Bone marrow (tissue), 2 donors: Measurements from ENCODE around the gene LSAMP.

Experiments
- DNase-seq, 2 donors: peaks; one replicate each; lab custom pipeline; 2025; lab: John Stamatoyannopoulos, UW

Gene LSAMP

DNA sequence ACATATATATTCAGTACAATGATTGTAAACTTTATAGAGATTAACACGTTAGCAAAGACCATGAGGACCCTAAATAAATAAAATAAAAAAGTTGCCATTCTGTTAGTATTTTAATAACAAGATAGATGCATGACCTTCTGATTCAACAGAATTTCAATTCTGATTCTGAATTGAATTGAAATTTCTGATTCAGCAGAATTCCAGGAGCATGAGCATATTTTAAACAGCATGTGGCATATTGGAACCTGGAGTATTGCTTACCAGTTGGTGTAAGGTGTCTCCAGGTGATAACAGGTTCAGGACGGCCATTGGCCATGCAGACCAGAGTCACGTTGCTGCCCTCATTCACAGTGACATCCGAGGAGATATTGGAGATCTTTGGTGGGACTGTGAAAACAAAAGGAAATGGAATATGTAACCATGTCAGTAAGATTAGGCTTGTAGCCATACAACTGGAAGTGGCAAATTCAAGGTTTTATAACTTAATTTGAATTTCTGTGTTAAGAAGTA lies 426.0 kb downstream of the LSAMP start:
- no peak for DNase-seq

- DNase-seq, result no peak
Measured at GRCh38 chr3:116018646-116019045, 426.6 kb downstream of the LSAMP start.

- DNase-seq, result no peak
Measured at GRCh38 chr3:116015931-116016330, 429.4 kb downstream of the LSAMP start.

- no peak for DNase-seq
Measured at GRCh38 chr3:116007000-116007399, 438.3 kb downstream of the LSAMP start.

- no peak for DNase-seq
Measured at GRCh38 chr3:116005404-116005803, 439.9 kb downstream of the LSAMP start.

GRCh38 chr3:116002235-116002634 lies 443.1 kb downstream of the LSAMP start:
- DNase-seq, result no peak

- DNase-seq, result no peak
Measured at GRCh38 chr3:116001151-116001621, 444.1 kb downstream of the LSAMP start.

DNA sequence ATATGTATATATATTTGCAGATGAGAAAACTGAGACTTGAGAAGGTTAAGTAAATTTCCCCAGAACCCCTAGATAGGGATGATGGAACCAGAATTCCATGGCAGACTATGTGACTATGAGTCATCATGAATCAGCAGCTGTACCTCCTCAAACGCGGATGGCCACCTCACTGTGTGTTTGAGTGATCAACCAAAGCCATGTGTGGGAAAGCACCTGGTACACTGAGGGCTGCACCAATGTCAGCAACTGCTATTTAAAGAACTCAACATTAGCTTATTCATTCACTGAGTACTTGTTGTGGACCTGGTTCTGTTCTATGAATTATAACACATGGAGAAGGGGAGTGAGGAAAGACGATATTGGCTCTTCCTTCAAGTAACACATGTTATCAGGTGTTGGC lies 445.0 kb downstream of the LSAMP start:
- no peak for DNase-seq

DNA sequence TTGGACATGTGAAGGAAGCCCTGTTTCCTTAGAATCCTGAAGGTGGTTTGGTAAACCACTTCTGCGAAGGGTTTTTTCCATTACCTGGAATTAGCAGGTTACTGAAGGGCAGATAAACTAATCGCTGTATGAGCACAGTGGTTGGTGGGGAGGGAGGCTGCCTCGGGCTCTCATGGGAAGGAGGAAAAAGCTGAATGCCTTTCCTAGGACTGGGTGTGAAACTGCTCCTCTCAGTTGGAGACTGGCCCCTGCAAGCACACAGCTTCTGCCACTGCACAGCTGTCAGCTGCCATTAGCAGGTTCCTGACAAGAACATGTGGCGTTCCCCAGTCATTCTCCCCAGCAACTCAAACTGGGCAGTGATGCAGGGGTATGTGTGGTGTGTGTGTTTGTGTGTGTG lies 445.7 kb downstream of the LSAMP start:
- no peak for DNase-seq

GRCh38 chr3:115999001-115999585 lies 446.2 kb downstream of the LSAMP start:
- DNase-seq, result no peak

GRCh38 chr3:115996420-115997108 lies 448.7 kb downstream of the LSAMP start:
- no peak for DNase-seq

GRCh38 chr3:115990669-115991068 lies 454.6 kb downstream of the LSAMP start:
- DNase-seq, result no peak

DNA sequence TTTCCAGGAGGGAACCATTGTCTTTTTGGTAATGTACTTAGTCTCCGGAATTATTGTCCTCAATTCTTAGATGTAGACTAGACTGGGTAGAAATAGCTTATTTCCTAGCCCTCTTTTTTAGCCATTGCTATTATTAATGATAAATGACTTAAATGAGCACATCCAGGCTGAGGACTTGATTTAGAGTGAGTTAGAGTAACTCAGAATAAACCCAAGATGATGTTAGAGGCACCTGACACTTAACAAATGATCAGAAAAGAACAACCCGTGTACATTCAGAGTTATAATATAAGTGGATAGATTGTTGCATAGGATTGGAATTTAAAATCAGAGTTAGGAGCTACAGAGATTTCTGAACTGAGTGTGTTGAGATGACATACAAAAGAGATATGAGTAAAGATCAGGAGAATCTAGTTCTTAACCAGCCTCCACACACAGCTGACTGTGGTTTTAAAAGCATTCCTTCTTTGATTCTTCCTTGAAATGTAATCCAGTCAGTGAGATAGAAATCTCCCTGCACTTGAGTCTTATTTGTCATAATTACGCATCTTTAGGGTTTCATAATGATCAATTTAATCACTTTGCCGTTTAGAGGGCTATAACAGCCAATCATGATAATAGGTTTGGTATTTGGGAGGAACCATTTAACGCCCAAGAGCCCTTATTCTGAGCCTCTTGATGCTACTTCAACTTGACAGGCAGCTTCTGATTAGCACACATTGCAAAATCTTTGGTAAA lies 455.4 kb downstream of the LSAMP start:
- no peak for DNase-seq

- no peak for DNase-seq
Measured at GRCh38 chr3:115986555-115987207, 458.6 kb downstream of the LSAMP start.

DNA sequence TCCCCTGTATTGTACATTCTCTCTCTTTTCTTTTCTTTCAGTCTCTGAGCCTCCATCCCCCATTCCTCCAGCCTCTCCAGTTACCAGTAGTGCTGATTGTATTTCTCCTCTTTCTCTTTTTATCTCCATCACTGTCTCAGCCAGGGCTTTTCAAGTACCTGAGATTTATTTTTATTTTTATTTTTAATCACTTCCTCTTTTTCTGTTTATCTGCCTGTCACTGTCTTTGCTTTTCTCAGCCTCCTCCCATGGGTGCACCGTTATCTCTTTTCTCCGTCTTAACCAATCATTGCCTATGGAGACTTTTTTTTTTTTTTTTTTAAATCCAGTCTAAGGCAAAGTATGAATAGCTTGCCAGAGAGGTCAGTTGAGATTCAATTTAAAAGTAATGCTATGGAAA lies 462.7 kb downstream of the LSAMP start:
- no peak for DNase-seq

GRCh38 chr3:115982108-115982507 lies 463.2 kb downstream of the LSAMP start:
- no peak for DNase-seq

GRCh38 chr3:115980709-115981108 lies 464.6 kb downstream of the LSAMP start:
- no peak for DNase-seq

GRCh38 chr3:115977866-115978265 lies 467.4 kb downstream of the LSAMP start:
- DNase-seq, result no peak

DNA sequence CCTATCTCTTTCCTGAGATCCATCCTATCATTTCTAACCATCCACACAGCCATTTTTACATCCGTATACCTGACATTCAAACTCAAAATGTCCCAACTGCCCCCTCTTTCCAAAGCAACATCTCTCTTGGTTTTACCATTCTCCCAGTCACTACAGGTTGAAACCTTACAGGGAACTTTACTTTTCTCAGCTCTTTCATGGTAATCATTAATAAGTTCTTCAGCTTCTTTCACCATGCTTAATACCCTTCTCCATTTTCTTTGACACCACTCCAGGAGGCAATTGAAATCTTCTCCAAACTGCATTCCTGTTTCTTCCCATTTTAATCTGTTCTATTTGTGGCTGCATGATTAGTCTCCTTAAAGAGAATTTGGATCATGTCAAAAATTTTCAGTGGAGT lies 469.5 kb downstream of the LSAMP start:
- no peak for DNase-seq

GRCh38 chr3:115975353-115975752 lies 469.9 kb downstream of the LSAMP start:
- no peak for DNase-seq

GRCh38 chr3:115974940-115975339 lies 470.3 kb downstream of the LSAMP start:
- DNase-seq, result no peak

DNA sequence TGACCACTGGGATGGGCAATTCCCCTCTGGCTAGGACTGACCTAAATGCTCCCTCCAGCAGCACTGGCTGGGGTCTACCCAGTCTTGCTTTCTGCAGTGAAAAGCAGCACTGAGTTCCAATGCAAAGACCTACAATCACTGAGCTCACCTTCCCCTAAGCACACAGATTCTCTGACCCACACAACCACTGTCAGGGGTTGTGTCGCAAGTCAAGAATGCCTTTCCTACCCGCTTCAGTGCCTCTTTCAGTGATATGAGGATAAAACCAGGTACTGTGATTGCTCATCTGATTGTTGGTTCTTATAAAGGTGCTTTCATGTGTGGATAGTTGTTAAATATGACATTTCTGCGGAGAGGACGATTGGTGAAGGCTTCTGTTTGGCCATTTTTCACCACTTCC lies 476.4 kb downstream of the LSAMP start:
- DNase-seq, result no peak
